HepG2 (cell line): ENCODE results near the gene TSN. TPM values are rescaled to one million over a fixed set of nuclear protein-coding genes. Genes with fewer than 3 reads are reported as not detected.

Source experiments
- BRD4 ChIP-seq: sonication (generic); formaldehyde crosslinking; IDR thresholded peaks from 2 replicates; pipeline ENCODE4 v1.4.0; 2020; ENCODE audit warnings: missing genetic modification reagents
- FOXJ3 ChIP-seq: sonication (generic); formaldehyde crosslinking; IDR thresholded peaks from 2 replicates; pipeline ENCODE4 v1.4.0; 2020; ENCODE audit warnings: missing genetic modification reagents, mild to moderate bottlenecking, borderline replicate concordance
- FOXK2 ChIP-seq: fragments of 450-650 bp; IDR thresholded peaks from 2 replicates; pipeline ENCODE4 v1.6.1; 2016
- HOXA9 ChIP-seq: sonication (generic); formaldehyde crosslinking; IDR thresholded peaks from 2 replicates; pipeline ENCODE4 v1.8.1; 2022; ENCODE audit warnings: missing genetic modification reagents, mild to moderate bottlenecking, moderate library complexity, borderline replicate concordance
- JUND ChIP-seq: sonication (generic); formaldehyde crosslinking; IDR thresholded peaks from 2 replicates; pipeline ENCODE4 v1.8.0; 2022; ENCODE audit warnings: mild to moderate bottlenecking, missing genetic modification reagents
- NFKB2 ChIP-seq: sonication (generic); formaldehyde crosslinking; IDR thresholded peaks from 2 replicates; pipeline ENCODE4 v1.4.0; 2020; ENCODE audit warnings: missing genetic modification reagents, borderline replicate concordance
- NFYC ChIP-seq: IDR thresholded peaks from 2 replicates; pipeline ENCODE4 v1.6.1; 2016; ENCODE audit warnings: missing genetic modification reagents, missing compliant biosample characterization
- SP140L ChIP-seq: sonication (generic); formaldehyde crosslinking; IDR thresholded peaks from 2 replicates; pipeline ENCODE4 v1.4.0; 2020; ENCODE audit warnings: missing genetic modification reagents, borderline replicate concordance
- STAG1 ChIP-seq: sonication (generic); formaldehyde crosslinking; IDR thresholded peaks from 2 replicates; pipeline ENCODE4 v1.4.0; 2020; ENCODE audit warnings: missing genetic modification reagents
- YEATS4 ChIP-seq: sonication (generic); formaldehyde crosslinking; IDR thresholded peaks from 2 replicates; pipeline ENCODE4 v1.4.0; 2020; ENCODE audit warnings: missing genetic modification reagents, borderline replicate concordance
- ZNF34 ChIP-seq: sonication (generic); formaldehyde crosslinking; IDR thresholded peaks from 2 replicates; pipeline ENCODE4 v1.4.0; 2020; ENCODE audit warnings: mild to moderate bottlenecking, missing genetic modification reagents, borderline replicate concordance
- ZNF543 ChIP-seq: sonication (generic); formaldehyde crosslinking; IDR thresholded peaks from 2 replicates; pipeline ENCODE4 v1.4.0; 2020; ENCODE audit warnings: mild to moderate bottlenecking, missing genetic modification reagents
- ZNF609 ChIP-seq: sonication (generic); formaldehyde crosslinking; IDR thresholded peaks from 2 replicates; pipeline ENCODE4 v1.4.0; 2020; ENCODE audit warnings: mild to moderate bottlenecking, missing genetic modification reagents, borderline replicate concordance
- polyA plus RNA-seq, 8 experiments: library from polyadenylated mRNA; depleted of rRNA in 3 of 8; stranded (reverse) in 7 of 8; unstranded in 1 of 8; fragments of >200 nt; fragmentation: Illumina TruSeq in 4 of 8; extraction: Trizol in 4 of 8; gene quantifications; 2 replicates each; pipeline versions ENCODE4 v1.2.1 to v1.2.3, GENCODE V29; 2011 to 2016; ENCODE audit warnings: low read depth in 4 of 8, missing spikeins in 1 of 8, mixed read lengths in 1 of 8; ENCODE audit not compliant: insufficient read depth in 1 of 8
- total RNA-seq, 5 experiments: library from RNA; depleted of rRNA; stranded (reverse); fragments of >200 nt; fragmentation: Illumina TruSeq; extraction: Trizol; gene quantifications; 2 replicates each; pipeline ENCODE4 v1.2.3, GENCODE V29; 2016; ENCODE audit warnings: low read depth in 1 of 5
- TF ChIP-seq, protein P1 (sequence below): sonication (generic); formaldehyde crosslinking; IDR thresholded peaks from 2 replicates; pipeline ENCODE4 v1.4.0; 2020; ENCODE audit warnings: missing genetic modification reagents, borderline replicate concordance
- TF ChIP-seq, protein P2 (sequence below): sonication (generic); formaldehyde crosslinking; IDR thresholded peaks from 2 replicates; pipeline ENCODE4 v1.5.0; 2020; ENCODE audit warnings: missing genetic modification reagents

Gene TSN
- total and polyA plus RNA-seq, 2 of the 13 experiments (the other 11 are each of a cell fraction or from before 2014, with no cell fraction given), result 56.4 to 115 TPM

DNA sequence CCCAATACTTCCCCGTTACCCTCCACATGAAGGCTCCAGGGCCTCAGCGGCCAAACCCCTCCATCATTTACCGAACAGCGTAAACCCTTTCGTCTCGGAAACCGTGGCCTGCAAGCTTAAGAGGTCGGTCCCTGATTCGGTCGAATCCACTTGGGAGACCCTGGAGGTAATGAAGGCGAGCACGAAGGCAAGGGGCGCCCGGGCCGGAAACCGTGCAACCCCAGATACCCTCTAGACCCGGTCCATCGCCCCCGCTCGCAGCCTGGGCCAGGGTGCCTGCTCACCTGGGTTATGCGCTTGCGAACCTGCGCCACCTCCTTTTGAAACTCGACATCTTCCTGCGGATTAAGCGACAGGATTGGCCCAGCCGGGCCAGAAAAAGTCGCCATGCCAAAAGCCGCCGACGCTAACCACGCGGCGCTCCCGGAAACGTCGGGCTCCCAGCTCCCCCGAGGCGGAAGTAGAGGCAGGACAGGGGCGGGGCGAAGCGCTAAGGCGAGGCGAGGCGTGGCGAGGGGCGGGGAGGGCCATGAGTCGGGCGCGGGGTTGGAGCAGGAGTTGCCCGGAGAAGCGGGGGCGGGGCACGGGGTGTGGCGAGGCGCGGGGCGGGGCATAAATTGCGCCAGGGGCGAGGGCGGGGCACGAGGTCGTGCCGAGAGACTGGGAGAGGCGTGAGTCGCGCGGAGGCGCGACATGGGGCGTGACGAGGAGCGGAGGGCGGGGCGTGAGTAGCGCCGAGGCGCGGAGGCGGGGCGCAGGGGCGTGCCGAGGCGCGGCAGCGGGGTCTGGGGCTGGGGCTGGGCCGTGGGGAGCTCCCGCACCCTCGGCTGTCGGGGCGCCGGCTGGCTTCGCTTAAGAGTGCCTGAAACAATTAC, 18.8 kb upstream of the TSN start, which contains the start of gene NIFK (continued):
- peak; percentile 45; the same call in 1 of the 2 replicates for TF ChIP-seq NFYC (CRISPR knock-in tag)
- 0 out of 2 replicates have a peak, but pooled peaks have one; percentile 34 for TF ChIP-seq HOXA9
- peak; percentile 26 for TF ChIP-seq STAG1
- peak; percentile 99 for TF ChIP-seq YEATS4 (CRISPR knock-in tag)
- 0 out of 2 replicates have a peak, but pooled peaks have one; percentile 89 for TF ChIP-seq BRD4 (CRISPR knock-in tag)
- peak; percentile 51; the same call in 1 of the 2 replicates for TF ChIP-seq FOXJ3
- TF ChIP-seq ZNF34 (CRISPR knock-in tag), result peak; percentile 89; the same call in 1 of the 2 replicates
- TF ChIP-seq SP140L (CRISPR knock-in tag), result peak; percentile 86; the same call in 1 of the 2 replicates
- TF ChIP-seq, protein P1, sequence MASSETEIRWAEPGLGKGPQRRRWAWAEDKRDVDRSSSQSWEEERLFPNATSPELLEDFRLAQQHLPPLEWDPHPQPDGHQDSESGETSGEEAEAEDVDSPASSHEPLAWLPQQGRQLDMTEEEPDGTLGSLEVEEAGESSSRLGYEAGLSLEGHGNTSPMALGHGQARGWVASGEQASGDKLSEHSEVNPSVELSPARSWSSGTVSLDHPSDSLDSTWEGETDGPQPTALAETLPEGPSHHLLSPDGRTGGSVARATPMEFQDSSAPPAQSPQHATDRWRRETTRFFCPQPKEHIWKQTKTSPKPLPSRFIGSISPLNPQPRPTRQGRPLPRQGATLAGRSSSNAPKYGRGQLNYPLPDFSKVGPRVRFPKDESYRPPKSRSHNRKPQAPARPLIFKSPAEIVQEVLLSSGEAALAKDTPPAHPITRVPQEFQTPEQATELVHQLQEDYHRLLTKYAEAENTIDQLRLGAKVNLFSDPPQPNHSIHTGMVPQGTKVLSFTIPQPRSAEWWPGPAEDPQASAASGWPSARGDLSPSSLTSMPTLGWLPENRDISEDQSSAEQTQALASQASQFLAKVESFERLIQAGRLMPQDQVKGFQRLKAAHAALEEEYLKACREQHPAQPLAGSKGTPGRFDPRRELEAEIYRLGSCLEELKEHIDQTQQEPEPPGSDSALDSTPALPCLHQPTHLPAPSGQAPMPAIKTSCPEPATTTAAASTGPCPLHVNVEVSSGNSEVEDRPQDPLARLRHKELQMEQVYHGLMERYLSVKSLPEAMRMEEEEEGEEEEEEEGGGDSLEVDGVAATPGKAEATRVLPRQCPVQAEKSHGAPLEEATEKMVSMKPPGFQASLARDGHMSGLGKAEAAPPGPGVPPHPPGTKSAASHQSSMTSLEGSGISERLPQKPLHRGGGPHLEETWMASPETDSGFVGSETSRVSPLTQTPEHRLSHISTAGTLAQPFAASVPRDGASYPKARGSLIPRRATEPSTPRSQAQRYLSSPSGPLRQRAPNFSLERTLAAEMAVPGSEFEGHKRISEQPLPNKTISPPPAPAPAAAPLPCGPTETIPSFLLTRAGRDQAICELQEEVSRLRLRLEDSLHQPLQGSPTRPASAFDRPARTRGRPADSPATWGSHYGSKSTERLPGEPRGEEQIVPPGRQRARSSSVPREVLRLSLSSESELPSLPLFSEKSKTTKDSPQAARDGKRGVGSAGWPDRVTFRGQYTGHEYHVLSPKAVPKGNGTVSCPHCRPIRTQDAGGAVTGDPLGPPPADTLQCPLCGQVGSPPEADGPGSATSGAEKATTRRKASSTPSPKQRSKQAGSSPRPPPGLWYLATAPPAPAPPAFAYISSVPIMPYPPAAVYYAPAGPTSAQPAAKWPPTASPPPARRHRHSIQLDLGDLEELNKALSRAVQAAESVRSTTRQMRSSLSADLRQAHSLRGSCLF, result peak; percentile 67; the same call in 1 of the 2 replicates
- peak; percentile 84; the same call in 1 of the 2 replicates for TF ChIP-seq NFKB2 (CRISPR knock-in tag)
- no peak for TF ChIP-seq FOXK2
- 0 out of 2 replicates have a peak, but pooled peaks have one; percentile 48 for TF ChIP-seq ZNF543 (CRISPR knock-in tag)
- peak; percentile 40; the same call in 1 of the 2 replicates for TF ChIP-seq ZNF609 (CRISPR knock-in tag)
- no peak for TF ChIP-seq JUND (CRISPR knock-in tag)
- TF ChIP-seq, protein P2, sequence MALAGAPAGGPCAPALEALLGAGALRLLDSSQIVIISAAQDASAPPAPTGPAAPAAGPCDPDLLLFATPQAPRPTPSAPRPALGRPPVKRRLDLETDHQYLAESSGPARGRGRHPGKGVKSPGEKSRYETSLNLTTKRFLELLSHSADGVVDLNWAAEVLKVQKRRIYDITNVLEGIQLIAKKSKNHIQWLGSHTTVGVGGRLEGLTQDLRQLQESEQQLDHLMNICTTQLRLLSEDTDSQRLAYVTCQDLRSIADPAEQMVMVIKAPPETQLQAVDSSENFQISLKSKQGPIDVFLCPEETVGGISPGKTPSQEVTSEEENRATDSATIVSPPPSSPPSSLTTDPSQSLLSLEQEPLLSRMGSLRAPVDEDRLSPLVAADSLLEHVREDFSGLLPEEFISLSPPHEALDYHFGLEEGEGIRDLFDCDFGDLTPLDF (CRISPR knock-in tag), result 0 out of 2 replicates have a peak, but pooled peaks have one; percentile 45
